H1 (cell line): ENCODE measurements around the gene USH2A.

Experiments used
- CHD2 ChIP-seq: IDR thresholded peaks from 2 replicates; pipeline ENCODE4 v1.6.1; 2012; ENCODE audit warnings: low read length, improper control_type of control experiment
- EP300 ChIP-seq, 2 experiments: IDR thresholded peaks; 1 replicate in 1 of 2; 2 replicates in 1 of 2; pipeline ENCODE4 v1.6.1; 2011 to 2012; ENCODE audit warnings: low read depth in 2 of 2, low read length in 2 of 2, mild to moderate bottlenecking in 2 of 2, borderline replicate concordance in 1 of 2, inconsistent platforms in 1 of 2, moderate library complexity in 1 of 2
- EZH2 ChIP-seq: fragments of 200-600 bp; sonication (generic); IDR thresholded peaks from 2 replicates; pipeline ENCODE4 v1.7.1; 2012; ENCODE audit warnings: low read depth, mild to moderate bottlenecking, moderate library complexity, low read length, inconsistent platforms; ENCODE audit not compliant: severe bottlenecking
- POLR2A ChIP-seq, 2 experiments: IDR thresholded peaks; 1 replicate in 1 of 2; 2 replicates in 1 of 2; pipeline ENCODE4 v1.6.1; 2011; ENCODE audit warnings: low read depth in 2 of 2, low read length in 2 of 2, mild to moderate bottlenecking in 2 of 2; ENCODE audit errors: control extremely low read depth in 1 of 2
- RFX5 ChIP-seq: IDR thresholded peaks from 2 replicates; pipeline ENCODE4 v1.6.1; 2011; ENCODE audit warnings: low read depth, low read length, improper control_type of control experiment, borderline replicate concordance
- TAF1 ChIP-seq: IDR thresholded peaks from 2 replicates; pipeline ENCODE4 v1.6.1; 2011; ENCODE audit warnings: mild to moderate bottlenecking, low read depth, low read length
- TBP ChIP-seq: IDR thresholded peaks from 2 replicates; pipeline ENCODE4 v1.6.1; 2011; ENCODE audit warnings: low read depth, low read length, improper control_type of control experiment
- YY1 ChIP-seq: IDR thresholded peaks from 2 replicates; pipeline ENCODE4 v1.6.1; 2011; ENCODE audit warnings: low read depth, mild to moderate bottlenecking, low read length
- TF ChIP-seq, protein P1 (sequence below), 3 experiments: IDR thresholded peaks; 1 replicate in 2 of 3; 2 replicates in 1 of 3; pipeline versions ENCODE4 v1.5.1 to v1.6.1; 2011; ENCODE audit warnings: low read length in 3 of 3, mild to moderate bottlenecking in 3 of 3, inconsistent platforms in 2 of 3, low read depth in 1 of 3, moderate library complexity in 1 of 3; ENCODE audit not compliant: insufficient read depth in 1 of 3; ENCODE audit errors: control extremely low read depth in 1 of 3
- TF ChIP-seq, protein P2 (sequence below): IDR thresholded peaks from 2 replicates; pipeline ENCODE4 v1.6.1; 2011; ENCODE audit warnings: low read length, improper control_type of control experiment
- TF ChIP-seq, protein P3 (sequence below): IDR thresholded peaks from 2 replicates; pipeline ENCODE4 v1.6.1; 2011; ENCODE audit warnings: low read depth, mild to moderate bottlenecking, low read length; ENCODE audit not compliant: insufficient read depth
- TF ChIP-seq, protein P4 (sequence below): IDR thresholded peaks from 2 replicates; pipeline ENCODE4 v1.6.1; 2012; ENCODE audit warnings: inconsistent platforms

DNA sequence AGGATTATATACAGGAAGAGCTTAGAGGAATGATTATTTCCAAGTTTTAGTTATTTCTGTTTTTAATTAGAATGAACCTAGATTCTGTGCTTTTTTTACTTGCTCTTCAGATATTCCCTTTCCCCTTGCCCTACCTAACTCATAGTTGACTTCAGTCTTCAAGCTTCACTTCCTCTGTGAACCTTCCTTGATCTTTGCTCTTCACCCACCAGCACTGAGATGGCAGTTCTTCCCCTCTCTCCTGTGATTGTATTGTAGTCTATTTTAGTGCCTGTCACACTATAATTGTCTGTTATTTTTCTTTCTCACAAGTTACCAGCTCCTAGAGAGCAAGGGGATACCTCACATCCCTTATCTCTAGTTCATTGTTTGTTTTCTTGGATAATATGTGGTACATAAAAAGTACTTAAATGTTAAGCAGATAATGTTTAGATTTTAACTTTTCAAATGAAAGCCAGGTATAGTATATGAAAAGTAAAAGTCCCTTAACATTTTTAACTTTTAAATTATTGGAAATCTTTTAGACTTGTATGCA lies 822.9 kb downstream of the USH2A start:
- TF ChIP-seq, protein P1, sequence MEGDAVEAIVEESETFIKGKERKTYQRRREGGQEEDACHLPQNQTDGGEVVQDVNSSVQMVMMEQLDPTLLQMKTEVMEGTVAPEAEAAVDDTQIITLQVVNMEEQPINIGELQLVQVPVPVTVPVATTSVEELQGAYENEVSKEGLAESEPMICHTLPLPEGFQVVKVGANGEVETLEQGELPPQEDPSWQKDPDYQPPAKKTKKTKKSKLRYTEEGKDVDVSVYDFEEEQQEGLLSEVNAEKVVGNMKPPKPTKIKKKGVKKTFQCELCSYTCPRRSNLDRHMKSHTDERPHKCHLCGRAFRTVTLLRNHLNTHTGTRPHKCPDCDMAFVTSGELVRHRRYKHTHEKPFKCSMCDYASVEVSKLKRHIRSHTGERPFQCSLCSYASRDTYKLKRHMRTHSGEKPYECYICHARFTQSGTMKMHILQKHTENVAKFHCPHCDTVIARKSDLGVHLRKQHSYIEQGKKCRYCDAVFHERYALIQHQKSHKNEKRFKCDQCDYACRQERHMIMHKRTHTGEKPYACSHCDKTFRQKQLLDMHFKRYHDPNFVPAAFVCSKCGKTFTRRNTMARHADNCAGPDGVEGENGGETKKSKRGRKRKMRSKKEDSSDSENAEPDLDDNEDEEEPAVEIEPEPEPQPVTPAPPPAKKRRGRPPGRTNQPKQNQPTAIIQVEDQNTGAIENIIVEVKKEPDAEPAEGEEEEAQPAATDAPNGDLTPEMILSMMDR (IDR thresholded peaks at IDR 0.05; ENCODE audit: control extremely low read depth in 1 of 3, insufficient read depth in 1 of 3, low read depth in 1 of 3, low read length in 3 of 3): no peak
- TF ChIP-seq, protein P2, sequence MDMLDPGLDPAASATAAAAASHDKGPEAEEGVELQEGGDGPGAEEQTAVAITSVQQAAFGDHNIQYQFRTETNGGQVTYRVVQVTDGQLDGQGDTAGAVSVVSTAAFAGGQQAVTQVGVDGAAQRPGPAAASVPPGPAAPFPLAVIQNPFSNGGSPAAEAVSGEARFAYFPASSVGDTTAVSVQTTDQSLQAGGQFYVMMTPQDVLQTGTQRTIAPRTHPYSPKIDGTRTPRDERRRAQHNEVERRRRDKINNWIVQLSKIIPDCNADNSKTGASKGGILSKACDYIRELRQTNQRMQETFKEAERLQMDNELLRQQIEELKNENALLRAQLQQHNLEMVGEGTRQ: no peak
- TF ChIP-seq TAF1 (no peak), EP300 (IDR thresholded peaks at IDR 0.05; ENCODE audit: borderline replicate concordance in 1 of 2, low read depth in 2 of 2, low read length in 2 of 2) (no peak), CHD2 (no peak), POLR2A (IDR thresholded peaks at IDR 0.05; ENCODE audit: control extremely low read depth in 1 of 2, low read depth in 2 of 2, low read length in 2 of 2) (no peak), RFX5 (no peak), EZH2 (no peak), TBP (no peak), YY1 (no peak)
- TF ChIP-seq, protein P3, sequence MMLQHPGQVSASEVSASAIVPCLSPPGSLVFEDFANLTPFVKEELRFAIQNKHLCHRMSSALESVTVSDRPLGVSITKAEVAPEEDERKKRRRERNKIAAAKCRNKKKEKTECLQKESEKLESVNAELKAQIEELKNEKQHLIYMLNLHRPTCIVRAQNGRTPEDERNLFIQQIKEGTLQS: no peak
- TF ChIP-seq, protein P4, sequence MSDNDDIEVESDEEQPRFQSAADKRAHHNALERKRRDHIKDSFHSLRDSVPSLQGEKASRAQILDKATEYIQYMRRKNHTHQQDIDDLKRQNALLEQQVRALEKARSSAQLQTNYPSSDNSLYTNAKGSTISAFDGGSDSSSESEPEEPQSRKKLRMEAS: no peak
